HG02852 (cell line): ENCODE measurements around the gene EXT2.

Source experiments
- ATAC-seq: cut with Tn5 transposase; IDR thresholded peaks from one replicate; pipeline ENCODE4 v1.9.1; 2021; ENCODE audit warnings: mild to moderate bottlenecking, moderate library complexity; ENCODE audit not compliant: unreplicated experiment

The EXT2 gene

GRCh38 chr11:44128729-44129128, 33.3 kb downstream of the EXT2 start:
- no peak for ATAC-seq

DNA sequence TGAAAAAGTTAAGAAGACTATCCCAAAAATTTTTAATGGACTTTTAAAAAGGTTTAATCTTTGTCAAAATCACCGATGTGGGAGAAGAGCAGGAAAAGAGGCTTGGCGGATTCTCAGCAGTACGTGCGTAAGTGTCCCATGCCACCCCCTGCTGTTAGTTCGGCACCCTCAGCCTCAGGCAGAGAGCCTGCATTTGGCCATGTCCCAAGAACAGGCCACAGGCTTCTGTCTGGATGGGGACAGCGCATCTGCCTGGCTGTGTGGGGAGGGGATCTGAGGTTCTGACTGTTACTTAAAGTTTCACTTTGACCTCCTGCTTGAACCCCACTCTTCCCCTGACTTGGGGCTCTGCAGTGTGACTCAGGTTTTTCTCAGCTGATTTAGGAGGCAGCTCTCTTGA, 35.3 kb downstream of the EXT2 start:
- ATAC-seq, result no peak

GRCh38 chr11:44133335-44133946, 38.0 kb downstream of the EXT2 start:
- ATAC-seq, result no peak

DNA sequence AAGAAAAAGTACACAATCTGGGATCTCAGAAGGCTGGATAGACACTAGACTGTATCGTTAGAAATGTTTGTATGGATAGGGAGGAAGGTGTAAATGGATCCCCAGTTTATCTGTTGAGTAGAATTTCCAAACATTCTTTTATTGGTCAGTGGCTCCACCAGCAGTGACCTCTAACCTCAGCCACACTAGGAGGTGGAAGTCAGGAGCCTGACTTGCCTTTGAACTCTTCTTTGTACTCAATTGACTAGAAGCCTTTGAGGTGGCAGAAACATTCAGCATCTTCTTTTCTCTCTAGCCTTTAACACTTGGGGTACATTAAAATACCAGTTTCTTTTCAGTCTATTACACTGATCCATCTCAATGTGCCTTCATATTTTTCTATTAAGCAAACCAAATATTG, 39.1 kb downstream of the EXT2 start:
- no peak for ATAC-seq

DNA sequence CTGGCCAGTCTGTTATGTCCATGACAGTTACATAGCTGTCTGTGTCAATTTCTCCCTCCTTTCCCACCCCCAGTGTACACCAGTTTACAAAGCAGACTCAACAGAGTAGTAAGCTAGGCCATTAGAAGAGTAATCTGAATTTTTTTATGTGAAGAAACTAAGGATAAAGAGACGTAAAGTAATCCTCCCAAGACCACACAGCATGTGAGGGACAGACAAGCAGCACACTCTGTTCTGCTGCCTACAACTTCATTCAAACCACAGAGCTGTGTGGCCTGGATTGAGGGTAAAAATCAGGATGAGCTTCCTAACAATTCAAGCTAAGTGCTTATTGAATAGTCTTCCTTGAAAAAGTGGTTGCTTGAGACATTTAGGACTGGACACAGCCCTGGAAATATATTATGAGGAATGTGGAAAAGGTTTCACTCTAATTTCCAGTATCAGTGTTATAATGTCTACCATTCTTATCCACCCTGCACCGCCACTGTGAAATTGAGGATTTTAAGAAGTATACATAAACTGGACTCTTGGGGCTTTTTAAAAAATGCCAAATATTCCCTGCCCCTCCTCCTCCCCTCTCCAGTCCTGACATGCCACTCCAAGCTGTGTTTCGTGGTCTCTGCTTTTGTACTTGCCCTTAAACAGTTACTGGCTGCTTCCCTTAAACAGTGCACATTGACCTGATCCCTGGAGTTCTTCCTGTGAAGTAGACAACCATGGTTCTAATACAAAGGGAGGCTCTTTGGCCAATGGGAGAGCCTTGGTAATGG, 40.9 kb downstream of the EXT2 start:
- no peak for ATAC-seq

- ATAC-seq, result no peak
Observed at GRCh38 chr11:44137057-44137456, 41.6 kb downstream of the EXT2 start.

DNA sequence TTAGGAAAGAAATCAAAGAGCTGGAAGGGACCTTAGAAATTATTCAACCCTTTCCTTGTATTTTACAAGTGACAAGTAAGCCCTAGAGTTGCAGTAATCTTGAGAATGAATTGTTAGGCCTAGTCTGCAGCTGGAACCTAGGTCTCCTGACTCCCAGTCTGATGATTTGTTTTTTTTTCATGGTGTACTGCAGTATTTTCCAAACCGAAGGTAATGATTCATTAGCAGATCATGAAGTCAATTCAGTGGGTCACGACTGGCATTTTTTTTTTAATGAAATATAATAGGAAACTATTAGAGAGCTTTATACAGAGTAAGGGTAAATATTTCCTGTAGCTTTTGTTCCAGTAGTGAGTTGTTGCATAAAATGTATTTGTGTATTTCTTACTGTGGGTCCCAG, 42.8 kb downstream of the EXT2 start:
- ATAC-seq, result no peak

GRCh38 chr11:44138980-44139379, 43.5 kb downstream of the EXT2 start:
- ATAC-seq, result no peak

DNA sequence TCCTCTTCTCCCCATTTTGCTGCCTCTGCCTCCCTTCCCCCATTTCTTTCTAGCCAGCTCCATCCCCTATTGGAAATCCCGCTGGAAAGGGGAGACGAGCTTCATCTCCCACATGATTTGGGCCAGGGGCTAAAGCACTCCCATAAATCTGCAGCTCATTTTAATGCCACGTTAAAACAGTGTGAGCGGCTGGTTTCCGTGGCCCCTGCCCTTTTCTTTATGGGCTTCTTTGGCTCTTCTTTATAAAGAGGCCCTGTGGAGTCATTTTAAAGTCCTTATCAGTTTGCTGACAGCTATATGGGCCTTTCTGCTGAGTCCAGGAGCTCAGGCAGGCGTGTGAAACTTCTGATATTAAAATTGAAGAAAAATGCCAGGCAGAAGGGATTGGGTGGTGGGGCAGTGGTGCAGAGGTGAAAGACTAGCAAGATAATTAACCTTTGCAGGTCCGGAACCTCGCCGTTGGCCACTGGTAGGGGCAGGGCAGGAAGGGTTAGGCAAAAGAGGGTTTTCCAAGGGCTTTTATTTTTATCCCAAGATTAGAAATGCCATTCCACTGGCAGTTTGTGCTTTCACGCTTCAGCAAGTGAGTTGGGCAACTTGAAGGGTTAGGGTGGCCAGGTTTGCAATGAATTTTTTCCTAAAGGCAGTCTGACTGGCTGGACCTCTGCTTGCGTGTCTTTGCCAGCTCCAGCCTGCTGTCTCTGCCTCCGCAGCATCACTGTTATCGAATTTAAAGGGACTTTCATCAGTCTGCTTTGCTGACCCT, 44.3 kb downstream of the EXT2 start:
- no peak for ATAC-seq

DNA sequence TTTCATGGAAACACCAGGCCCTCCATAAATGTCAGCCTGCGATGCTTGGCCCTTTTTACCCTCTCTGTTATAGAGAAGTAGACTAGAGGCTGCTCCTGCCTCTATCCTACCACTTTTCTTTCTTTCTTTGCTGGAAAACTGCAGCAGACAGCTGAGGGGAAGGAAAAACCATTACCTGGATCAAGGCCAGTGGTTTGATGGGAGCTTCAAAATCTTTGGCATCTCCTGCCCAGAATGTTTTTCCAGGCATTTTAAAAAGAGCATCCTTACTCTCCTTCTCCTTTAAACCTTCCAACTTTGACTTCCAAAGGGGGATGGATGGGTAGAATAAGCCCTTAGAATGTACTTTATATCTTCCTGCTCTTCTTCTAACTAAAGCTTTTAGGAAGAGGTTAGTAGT, 44.9 kb downstream of the EXT2 start:
- ATAC-seq, result no peak

DNA sequence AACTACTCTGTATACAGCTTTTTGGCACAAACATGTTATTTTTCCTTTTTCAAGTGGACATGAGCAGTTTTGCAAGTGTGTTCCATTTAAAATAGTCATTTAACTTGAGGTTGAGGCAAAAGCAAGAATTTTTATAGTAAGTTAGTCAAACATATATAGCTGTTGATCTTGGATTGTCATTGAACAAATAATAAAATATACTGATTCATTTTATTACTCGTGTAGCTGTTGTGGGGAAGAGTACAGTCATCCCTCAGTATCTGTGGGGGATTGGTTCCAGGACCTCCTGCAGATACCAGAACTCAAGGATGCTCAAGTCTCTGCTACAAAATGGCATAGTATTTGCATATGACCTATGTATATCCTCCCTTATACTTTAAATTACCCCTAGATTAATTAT, 45.3 kb downstream of the EXT2 start:
- ATAC-seq, result no peak

DNA sequence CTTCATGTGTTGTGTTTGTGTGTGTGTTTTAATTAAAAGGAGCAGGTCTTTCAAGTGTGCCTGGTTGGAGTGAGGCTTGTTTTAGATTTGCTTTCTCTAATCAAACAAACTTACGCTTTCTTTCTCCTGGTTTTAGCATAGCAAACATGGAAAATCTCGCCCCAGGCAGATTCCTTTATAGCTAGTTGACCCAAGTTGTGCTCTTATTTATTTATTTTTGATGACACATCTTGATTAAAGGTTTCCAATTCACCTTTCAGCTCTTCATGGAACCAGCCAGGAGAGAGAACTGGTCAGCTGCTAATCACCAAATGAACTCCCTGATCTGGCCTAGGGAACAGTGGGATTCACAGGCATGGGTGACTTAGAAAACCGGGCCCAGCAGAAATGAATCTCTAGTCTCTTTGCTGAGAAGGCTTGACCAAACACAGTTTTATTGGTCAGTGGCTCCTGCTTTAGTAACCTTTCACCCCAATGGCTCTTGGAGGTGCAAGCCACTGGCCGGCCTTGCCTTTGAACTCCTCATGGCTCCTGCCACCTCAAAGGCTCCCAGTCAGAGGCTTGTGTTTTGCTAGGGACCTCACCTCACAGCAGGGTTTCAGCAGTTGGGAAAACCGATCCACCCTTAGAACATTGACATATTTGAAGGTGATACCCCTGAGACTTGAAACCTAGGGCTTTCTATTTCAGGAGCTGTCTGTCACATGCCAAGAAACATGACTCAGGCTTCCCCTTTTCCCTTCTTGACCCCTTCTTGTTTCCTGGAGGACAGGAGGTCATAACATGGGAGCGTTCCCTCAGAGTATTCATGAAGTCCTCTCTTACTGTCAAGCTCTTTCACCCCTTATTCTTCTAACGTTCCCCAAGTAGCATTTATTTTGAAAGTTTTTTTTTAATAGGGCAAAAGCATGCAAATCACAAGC, 48.8 kb downstream of the EXT2 start:
- no peak for ATAC-seq

DNA sequence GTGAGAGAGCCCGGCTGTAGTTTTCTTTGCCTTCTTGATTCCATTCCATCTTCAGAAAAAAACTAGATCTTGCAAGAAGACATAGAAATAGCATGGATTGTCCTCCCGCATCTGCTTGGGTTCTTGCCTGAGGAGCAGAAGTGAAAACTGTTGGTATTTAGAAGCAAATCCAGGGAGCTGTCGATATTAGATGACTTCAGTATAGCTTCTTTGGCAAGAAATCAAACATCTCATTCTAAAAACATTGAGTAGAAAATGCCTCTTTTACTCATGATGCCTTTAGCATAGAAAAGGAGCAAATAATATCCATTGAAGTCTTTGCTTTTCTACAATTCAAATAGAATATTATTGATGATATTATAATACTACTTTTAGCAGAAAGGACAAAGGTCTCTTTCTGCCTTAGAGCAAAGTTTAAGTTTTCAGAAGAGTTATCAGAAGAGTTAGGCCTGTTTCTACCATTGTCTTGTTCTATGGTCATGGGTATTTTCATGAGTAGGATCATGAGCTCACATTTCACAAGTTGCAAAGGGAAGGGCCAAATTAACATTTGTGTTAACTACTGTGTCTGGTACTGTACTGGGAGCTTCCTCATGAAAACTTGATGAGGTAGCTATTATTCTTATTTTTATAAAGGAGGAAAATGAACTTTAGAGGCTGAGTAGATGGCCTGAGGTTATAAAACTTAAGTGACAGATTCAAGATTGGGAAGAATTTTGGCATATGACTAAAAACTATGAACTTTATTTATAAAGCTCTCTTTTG, 49.7 kb downstream of the EXT2 start:
- no peak for ATAC-seq

GRCh38 chr11:44146931-44147330, 51.5 kb downstream of the EXT2 start:
- ATAC-seq, result no peak

DNA sequence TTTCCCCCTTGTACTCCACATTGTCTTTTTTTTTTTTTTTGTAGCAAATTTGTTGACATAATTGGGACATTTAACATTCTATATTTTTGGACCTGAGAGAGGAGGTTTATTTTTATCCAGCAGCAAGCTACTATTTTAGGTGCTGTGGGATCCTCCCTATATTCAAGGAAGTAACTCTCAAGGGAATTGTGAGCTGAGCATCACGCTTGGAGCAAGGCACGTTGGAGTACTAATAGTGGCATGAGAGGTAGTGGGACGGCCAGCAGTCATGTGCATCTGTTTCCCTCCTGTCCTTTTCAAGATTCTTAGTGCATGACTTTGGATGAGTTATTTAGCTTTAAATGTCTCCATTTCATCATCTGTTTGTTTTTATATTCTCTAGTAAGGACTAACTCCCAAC, 52.3 kb downstream of the EXT2 start:
- no peak for ATAC-seq

GRCh38 chr11:44149651-44150050, 54.2 kb downstream of the EXT2 start:
- ATAC-seq, result no peak

GRCh38 chr11:44150401-44150800, 54.9 kb downstream of the EXT2 start:
- ATAC-seq, result no peak

DNA sequence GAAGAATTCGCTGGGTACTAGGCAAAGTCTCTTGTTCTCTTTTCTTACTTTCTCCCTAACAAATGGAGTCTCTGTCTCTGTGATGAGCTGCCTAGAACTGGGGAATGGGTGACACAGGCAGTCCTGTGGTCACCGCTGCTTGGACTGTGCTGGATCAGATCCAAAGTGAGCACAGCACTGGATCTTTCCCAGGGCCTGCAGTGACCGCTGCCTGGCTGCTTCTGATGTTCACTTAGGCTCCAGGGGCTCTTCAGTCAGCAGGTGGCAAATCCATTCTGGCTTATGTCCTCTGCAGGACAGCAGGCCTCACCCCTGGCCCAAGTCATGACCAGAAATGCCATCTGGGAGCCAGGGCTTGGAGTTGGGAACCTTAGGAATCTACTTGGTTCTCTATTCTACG, 61.5 kb downstream of the EXT2 start:
- ATAC-seq, result no peak

GRCh38 chr11:44158384-44158783, 62.9 kb downstream of the EXT2 start:
- no peak for ATAC-seq
